HG03442 (cell line): ENCODE measurements around the gene RIN1.

ENCODE experiments used
- ATAC-seq: cut with Tn5 transposase; IDR thresholded peaks from one replicate; pipeline ENCODE4 v1.9.1; 2021; ENCODE audit warnings: mild to moderate bottlenecking, moderate library complexity; ENCODE audit not compliant: unreplicated experiment

RIN1 gene

GRCh38 chr11:66302656-66303055 is 33.6 kb downstream of the RIN1 start:
- ATAC-seq: no peak

- ATAC-seq: no peak
Observed at GRCh38 chr11:66299186-66299585, 37.0 kb downstream of the RIN1 start.

GRCh38 chr11:66297610-66298009 is 38.6 kb downstream of the RIN1 start:
- ATAC-seq: no peak

GRCh38 chr11:66294626-66295620 is 41.3 kb downstream of the RIN1 start:
- no peak for ATAC-seq

GRCh38 chr11:66293777-66294625 is 42.2 kb downstream of the RIN1 start:
- ATAC-seq: no peak

- no peak for ATAC-seq
Observed at GRCh38 chr11:66293352-66293751, 42.9 kb downstream of the RIN1 start.

- no peak for ATAC-seq
Observed at GRCh38 chr11:66292543-66293332, 43.5 kb downstream of the RIN1 start.

GRCh38 chr11:66291706-66292542 is 44.3 kb downstream of the RIN1 start, which contains the start of gene TMEM151A:
Gene TMEM151A (plus strand): TSS chr11:66291894. CDS start chr11:66292014, 120 bp downstream.
- no peak for ATAC-seq

- no peak for ATAC-seq
Observed at GRCh38 chr11:66291303-66291705, 44.9 kb downstream of the RIN1 start.

GRCh38 chr11:66290330-66290621 is 46.0 kb downstream of the RIN1 start:
- no peak for ATAC-seq

GRCh38 chr11:66289548-66290329 is 46.5 kb downstream of the RIN1 start:
- ATAC-seq: peak; percentile 24

GRCh38 chr11:66288671-66289547 is 47.3 kb downstream of the RIN1 start, which contains the start of gene YIF1A:
Gene YIF1A (minus strand): TSS chr11:66289143. CDS start chr11:66288985, 158 bp downstream.
- peak; percentile 87 for ATAC-seq

- ATAC-seq: no peak
Observed at GRCh38 chr11:66287889-66288670, 48.2 kb downstream of the RIN1 start.

GRCh38 chr11:66287211-66287888 is 48.9 kb downstream of the RIN1 start:
- no peak for ATAC-seq

- ATAC-seq: no peak
Observed at GRCh38 chr11:66286699-66287098, 49.5 kb downstream of the RIN1 start.

- no peak for ATAC-seq
Observed at GRCh38 chr11:66285250-66285947, 50.8 kb downstream of the RIN1 start.
